HUES6 (cell line): Measurements from ENCODE around the gene ASCC3.

Source experiments
- H3K27ac ChIP-seq: 2 replicates; pipeline ENCODE4 v1.7.0; 2013; ENCODE audit warnings: low read depth, mild to moderate bottlenecking, low read length, inconsistent platforms
- H3K27me3 ChIP-seq: 2 replicates; pipeline ENCODE4 v1.6.1; 2013; ENCODE audit warnings: low read length; ENCODE audit not compliant: control insufficient read depth, insufficient read depth
- H3K36me3 ChIP-seq: 2 replicates; pipeline ENCODE4 v1.6.1; 2013; ENCODE audit warnings: low read length; ENCODE audit not compliant: control insufficient read depth, insufficient read depth
- H3K4me1 ChIP-seq: 2 replicates; pipeline ENCODE4 v1.6.1; 2013; ENCODE audit warnings: low read length; ENCODE audit not compliant: control insufficient read depth, insufficient read depth
- H3K4me3 ChIP-seq: 2 replicates; pipeline ENCODE4 v1.5.1; 2013; ENCODE audit warnings: low read depth, low read length
- H3K9ac ChIP-seq: one replicate; pipeline ENCODE4 v1.6.1; 2013; ENCODE audit warnings: mild to moderate bottlenecking, low read length
- H3K9me3 ChIP-seq: 2 replicates; pipeline ENCODE4 v1.6.1; 2013; ENCODE audit warnings: low read depth, low read length; ENCODE audit not compliant: control insufficient read depth, insufficient read depth

Gene ASCC3

DNA sequence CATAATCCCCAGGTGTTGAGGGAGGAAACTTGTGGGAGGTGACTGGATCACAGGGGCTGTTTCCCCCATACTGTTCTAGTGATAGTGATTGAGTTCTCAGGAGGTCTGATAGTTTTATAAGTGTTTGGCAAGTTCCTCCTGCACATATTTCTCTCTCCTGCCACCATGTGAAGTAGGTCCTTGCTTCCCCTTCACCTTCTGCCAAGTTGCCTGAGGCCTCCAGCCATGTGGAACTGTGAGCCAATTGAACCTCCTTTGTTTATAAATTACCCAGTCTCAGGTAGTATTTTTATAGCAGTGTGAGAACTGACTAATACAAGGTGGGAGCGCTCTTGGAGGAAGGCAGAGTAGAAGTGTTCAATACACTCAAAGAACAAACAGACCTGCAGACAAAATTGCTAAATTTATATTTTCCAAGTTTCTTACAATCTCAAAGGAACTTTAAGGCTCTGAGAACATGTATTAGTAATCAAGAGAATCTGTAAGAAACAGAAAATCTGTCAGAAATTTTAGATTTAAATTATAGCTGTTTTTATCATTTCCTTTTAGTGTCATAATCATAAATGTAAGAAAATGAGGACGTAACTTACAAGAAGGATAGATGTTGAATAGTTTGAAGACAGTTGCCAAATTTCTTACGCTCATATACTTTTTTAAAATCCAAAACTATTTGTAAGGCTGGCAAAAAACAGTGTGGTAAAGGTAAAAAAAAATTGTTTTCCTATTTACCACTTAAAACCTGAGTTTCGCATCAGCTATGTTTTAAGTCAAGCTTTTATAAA, 77.7 kb downstream of the ASCC3 start:
- Histone ChIP-seq H3K4me3 (no peak overlapping the region), H3K27me3 (no peaks in the 10 kb centered on the region), H3K27ac (no peak overlapping the region), H3K36me3 (peaks cover 9% of the 10 kb centered on the region), H3K4me1 (no peaks in the 10 kb centered on the region), H3K9me3 (no peaks in the 10 kb centered on the region), H3K9ac (no peak overlapping the region)

DNA sequence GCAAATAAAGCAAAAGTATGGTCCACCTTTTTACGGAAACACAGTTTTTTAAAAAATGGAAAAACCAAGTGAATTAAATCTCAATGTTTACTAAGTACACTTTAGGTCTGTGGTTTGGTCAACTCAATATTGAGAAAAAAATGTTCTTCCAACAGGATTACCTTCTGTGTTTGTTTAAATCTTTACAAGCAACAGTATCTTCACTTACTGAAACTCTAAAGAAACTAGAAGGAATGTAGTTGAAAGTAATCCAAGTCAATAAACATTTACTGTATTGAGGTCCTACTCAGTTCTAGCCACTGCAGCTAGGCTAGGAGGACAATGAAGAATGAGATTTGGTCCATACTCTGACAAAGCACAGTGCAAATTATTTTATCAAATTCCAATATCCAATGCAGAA, 80.1 kb downstream of the ASCC3 start:
- Histone ChIP-seq H3K36me3 (peaks cover 23% of the 10 kb centered on the region), H3K4me3 (no peak overlapping the region), H3K27ac (no peak overlapping the region), H3K4me1 (no peaks in the 10 kb centered on the region), H3K9me3 (no peaks in the 10 kb centered on the region), H3K27me3 (no peaks in the 10 kb centered on the region), H3K9ac (no peak overlapping the region)

DNA sequence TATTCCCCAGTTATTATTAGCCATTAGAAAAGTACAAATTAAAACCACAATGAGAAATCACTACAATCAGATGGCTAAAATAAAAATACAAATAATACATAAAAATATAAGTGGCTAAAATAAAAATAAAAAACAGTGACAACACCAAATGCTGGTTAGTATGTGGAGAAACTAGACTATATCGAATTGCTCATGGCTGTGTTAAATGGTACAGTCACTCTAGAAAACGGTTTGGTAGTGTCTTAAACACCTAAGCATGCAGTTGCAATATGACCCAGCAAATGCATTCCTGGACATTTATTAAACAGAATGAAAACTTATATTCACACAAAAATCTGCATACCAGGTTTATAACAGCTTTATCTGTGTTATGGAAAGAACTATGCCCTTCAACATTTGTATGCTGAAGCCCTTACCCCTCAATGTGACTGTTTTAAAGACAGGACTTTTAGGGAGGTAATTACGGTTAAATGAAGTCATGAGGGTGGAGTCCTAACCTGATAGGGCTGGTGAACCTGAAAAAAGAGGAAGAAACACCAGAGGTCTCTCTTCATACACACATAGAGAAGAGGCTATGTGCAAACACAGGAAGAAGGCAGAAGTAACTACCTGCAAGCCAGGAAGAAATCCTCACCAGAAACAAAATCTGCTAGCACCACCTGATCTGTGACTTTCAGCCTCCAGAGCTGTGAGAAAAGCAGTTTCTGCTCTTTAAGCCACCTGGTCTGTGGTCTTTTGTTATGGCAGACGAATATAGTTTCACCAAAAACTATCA, 84.9 kb downstream of the ASCC3 start:
- Histone ChIP-seq H3K9me3 (no peaks in the 10 kb centered on the region), H3K27me3 (no peaks in the 10 kb centered on the region), H3K4me1 (no peaks in the 10 kb centered on the region), H3K27ac (no peak overlapping the region), H3K9ac (no peak overlapping the region), H3K4me3 (no peak overlapping the region), H3K36me3 (peaks cover 16% of the 10 kb centered on the region; the same call in 1 of the 2 replicates)

DNA sequence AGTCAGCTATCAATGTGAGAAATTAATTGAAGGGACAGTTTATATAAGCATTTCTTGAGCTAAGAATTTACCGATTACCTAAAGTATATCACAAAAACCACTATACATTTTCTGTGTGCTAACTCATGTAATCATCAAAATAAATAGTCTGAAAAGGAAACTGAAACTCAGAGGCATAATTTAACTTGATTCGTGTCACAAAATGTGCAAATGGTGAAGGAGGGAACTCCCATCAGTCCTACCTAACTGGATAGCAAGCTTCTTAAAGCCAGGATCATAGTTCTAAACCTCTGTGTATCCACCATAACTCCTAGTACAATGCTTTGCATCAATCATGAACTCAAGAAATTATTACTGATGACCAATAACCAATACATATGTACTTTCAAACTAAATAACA, 91.0 kb downstream of the ASCC3 start:
- no peak overlapping the region for H3K9ac ChIP-seq
- H3K36me3 ChIP-seq, result no peaks in the 10 kb centered on the region; the same call in 1 of the 2 replicates
- H3K4me1 ChIP-seq, result no peaks in the 10 kb centered on the region
- H3K9me3 ChIP-seq, result no peaks in the 10 kb centered on the region
- H3K27ac ChIP-seq, result no peak overlapping the region
- H3K27me3 ChIP-seq, result no peaks in the 10 kb centered on the region
- H3K4me3 ChIP-seq, result no peak overlapping the region

DNA sequence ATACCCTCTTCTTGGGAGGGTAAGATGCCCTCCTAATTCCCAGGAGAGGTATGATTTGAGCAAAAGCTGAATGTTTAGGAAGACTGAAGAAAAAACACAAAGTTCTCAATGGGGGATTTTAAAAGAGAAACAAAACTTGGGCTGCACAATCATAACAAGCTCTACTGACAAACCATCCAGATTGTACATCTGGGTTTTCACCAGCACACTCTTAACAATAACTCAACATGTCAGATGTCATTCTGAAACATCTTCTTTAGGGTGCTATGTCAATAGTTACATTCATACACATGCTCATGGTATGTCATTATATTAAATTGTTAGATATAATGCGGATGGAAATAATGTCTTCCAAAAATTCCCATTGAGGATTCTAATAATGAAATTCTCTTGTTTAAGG, 95.1 kb downstream of the ASCC3 start:
- Histone ChIP-seq H3K27ac (no peak overlapping the region), H3K4me3 (no peak overlapping the region), H3K27me3 (no peaks in the 10 kb centered on the region), H3K4me1 (no peaks in the 10 kb centered on the region), H3K36me3 (no peaks in the 10 kb centered on the region; the same call in 1 of the 2 replicates), H3K9me3 (no peaks in the 10 kb centered on the region), H3K9ac (no peak overlapping the region)

DNA sequence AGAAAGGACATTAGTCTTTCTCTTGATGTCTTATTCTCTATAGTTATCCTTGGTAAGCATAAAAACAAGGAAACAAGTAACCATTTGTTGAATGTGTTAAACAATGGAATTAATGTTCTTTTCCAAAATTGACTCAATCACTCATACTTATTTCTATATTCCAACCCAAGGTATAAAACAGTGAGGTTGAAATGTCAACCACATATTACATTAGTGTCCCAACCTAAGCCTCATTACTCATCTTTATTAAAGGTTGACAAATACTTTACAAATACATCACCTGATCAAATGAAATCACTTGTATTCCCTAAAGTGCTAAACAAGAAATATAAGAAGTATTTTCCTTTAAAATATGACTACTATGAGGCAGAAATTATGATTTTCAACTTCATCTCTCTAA, 100.5 kb downstream of the ASCC3 start:
- H3K4me3 ChIP-seq, result no peak overlapping the region
- H3K27me3 ChIP-seq, result no peaks in the 10 kb centered on the region
- no peaks in the 10 kb centered on the region for H3K4me1 ChIP-seq
- no peak overlapping the region for H3K27ac ChIP-seq
- no peaks in the 10 kb centered on the region for H3K9me3 ChIP-seq
- H3K9ac ChIP-seq, result no peak overlapping the region
- H3K36me3 ChIP-seq, result no peaks in the 10 kb centered on the region

DNA sequence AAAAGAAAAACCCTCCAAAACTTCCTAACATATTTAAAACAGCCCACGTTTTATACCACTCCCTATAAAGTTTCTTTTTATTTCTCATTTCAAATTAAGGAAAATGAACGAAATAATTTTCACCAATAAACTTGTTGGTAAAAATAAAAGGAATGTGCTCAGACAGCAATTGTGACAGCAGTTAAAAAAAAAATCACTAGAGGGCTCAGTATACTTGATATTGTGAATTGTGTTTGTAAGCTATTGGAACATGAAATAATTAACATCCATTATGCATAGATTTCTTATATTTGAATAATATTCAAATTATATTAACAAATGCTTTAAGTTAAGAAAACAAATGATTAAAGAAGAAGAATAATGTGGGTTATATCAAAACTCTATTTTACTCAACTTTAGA, 105.5 kb downstream of the ASCC3 start:
- Histone ChIP-seq H3K9me3 (no peaks in the 10 kb centered on the region), H3K27ac (no peak overlapping the region), H3K9ac (no peak overlapping the region)

DNA sequence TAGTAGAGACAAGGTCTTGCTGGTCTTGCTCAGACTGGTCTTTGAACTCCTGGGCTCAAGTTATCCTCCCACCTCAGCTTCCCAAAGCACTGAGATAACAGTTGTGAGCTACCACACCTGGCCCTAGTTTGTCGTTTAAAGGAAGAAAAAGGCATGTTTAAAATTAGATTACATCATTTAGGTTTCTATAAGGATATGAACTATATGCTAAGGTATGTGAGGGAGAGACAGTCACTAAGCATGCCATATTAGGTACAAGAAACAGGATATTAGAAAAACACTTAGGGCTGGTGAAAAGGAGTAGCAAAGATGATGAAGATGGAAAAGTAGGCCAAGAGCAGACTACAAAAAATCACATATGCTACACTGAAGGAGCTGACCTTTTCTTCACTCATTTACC, 106.4 kb downstream of the ASCC3 start:
- no peaks in the 10 kb centered on the region for H3K36me3 ChIP-seq
- H3K9ac ChIP-seq, result no peak overlapping the region
- no peak overlapping the region for H3K4me3 ChIP-seq
- no peak overlapping the region for H3K27ac ChIP-seq
- H3K27me3 ChIP-seq, result no peaks in the 10 kb centered on the region
- no peaks in the 10 kb centered on the region for H3K9me3 ChIP-seq
- H3K4me1 ChIP-seq, result no peaks in the 10 kb centered on the region

More for the DNA sequence above, 105.5 kb downstream of the ASCC3 start:
- Histone ChIP-seq H3K4me3 (no peak overlapping the region), H3K36me3 (no peaks in the 10 kb centered on the region), H3K27me3 (no peaks in the 10 kb centered on the region), H3K4me1 (no peaks in the 10 kb centered on the region)

DNA sequence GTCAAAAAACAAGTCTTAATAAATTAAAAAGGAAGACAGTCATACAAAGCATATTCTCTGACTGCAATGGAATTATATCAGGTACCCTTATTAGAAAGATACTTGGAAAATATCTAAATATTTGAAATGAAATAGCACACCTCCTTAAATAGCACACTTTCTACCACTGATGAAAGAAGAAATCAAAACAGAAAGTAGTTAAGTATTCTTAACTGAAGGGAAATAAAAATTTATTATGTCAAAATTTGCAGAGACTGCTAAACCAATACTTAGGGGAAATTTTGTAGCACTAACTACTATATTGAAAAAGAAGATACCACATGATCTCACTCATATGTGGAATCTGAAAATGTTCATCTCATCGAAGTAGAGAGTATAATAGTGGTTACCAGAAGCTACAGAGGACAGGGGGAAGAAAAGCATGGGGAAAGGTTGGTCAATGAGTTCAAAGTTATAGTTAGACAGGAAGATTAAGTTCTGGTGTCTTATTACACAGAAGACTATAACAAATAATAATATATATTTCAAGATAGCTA, 112.2 kb downstream of the ASCC3 start:
- H3K36me3 ChIP-seq, result peaks cover 28% of the 10 kb centered on the region
- no peak overlapping the region for H3K27ac ChIP-seq
- H3K27me3 ChIP-seq, result no peaks in the 10 kb centered on the region
- H3K9me3 ChIP-seq, result no peaks in the 10 kb centered on the region
- peaks cover 14% of the 10 kb centered on the region for H3K4me1 ChIP-seq
- no peak overlapping the region for H3K9ac ChIP-seq
- H3K4me3 ChIP-seq, result no peak overlapping the region

DNA sequence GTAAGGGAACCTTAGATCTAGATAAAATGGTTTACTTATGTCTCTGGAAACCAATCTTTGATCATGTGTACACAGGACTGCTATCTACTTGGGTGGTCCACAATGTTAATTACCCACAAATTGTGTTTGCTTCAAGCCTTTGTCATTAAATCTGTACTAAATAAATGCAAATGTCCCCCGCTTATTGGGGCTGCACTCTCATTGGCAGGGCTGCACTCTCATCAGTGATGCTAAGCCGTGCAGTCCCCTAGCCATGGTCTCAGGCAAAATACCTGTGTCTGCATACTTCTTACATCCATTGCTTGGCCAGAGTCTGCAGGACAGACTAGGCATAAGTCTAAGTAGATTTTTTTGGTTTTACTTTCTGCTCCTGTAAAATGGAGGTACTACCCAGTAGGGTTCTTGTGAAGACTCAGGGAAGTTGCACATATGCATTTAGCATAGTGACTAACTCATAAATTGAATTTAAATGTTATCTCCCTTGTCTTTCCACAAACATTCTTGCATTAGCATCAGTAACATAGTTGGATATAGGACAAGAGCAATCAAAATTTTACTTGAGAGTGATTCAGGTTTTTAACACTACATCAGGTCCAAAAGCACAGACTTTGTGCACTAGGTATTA, 117.4 kb downstream of the ASCC3 start:
- Histone ChIP-seq H3K4me3 (no peak overlapping the region; the same call in 1 of the 2 replicates), H3K9me3 (no peaks in the 10 kb centered on the region), H3K36me3 (peaks cover 54% of the 10 kb centered on the region), H3K4me1 (peaks cover 31% of the 10 kb centered on the region), H3K27me3 (no peaks in the 10 kb centered on the region), H3K27ac (peak overlapping the region; percentile 81; the same call in 1 of the 2 replicates), H3K9ac (peak overlapping the region; percentile 22)

DNA sequence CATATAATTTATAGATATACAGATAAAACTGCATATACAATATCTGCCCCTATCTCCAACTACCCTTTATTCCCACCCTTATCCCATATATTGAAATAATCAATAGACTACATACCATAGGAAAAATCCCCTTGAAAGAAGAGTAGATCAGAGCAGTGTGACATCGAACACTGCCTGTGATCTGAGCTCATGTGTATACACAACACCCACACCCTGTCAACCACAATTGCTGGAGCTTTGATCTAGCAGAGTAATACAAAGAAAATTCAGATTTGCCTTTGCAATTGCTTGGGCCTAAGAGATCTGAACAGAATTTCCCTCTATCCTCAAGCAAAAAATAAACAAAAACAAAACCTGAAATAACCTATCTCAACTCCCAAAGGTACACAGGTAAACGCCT, 119.3 kb downstream of the ASCC3 start:
- H3K9me3 ChIP-seq, result no peaks in the 10 kb centered on the region
- H3K27me3 ChIP-seq, result no peaks in the 10 kb centered on the region
- H3K4me1 ChIP-seq, result peaks cover 31% of the 10 kb centered on the region
- peak overlapping the region; percentile 26; the same call in 1 of the 2 replicates for H3K27ac ChIP-seq
- no peak overlapping the region for H3K9ac ChIP-seq
- no peak overlapping the region for H3K4me3 ChIP-seq
- peaks cover 58% of the 10 kb centered on the region for H3K36me3 ChIP-seq
